Stomach (tissue), 9 donors: ENCODE results near the gene EPS8L3. TPM values are rescaled to one million over a fixed set of nuclear protein-coding genes. Genes with fewer than 3 reads are reported as not detected.

Experiments
- DNase-seq, 2 donors: peaks; one replicate each; pipeline versions ENCODE4 v3.0.0 to v3.0.0-alpha.2; 2013 to 2019
- H3K27ac ChIP-seq, 5 donors: fragments of 200-600 bp in 4 of 5; sonication (generic) in 4 of 5; one replicate each; pipeline ENCODE4 v1.5.1; 2013 to 2019; ENCODE audit warnings: mild to moderate bottlenecking in 1 of 5, moderate library complexity in 1 of 5
- H3K27me3 ChIP-seq, 3 donors: fragments of 200-600 bp; sonication (generic); one replicate each; pipeline ENCODE4 v1.5.1; 2017 to 2019; ENCODE audit warnings: mixed run types in 1 of 3
- H3K36me3 ChIP-seq, 4 donors: fragments of 200-600 bp; sonication (generic); 1 replicate in 3 of 4; 2 replicates in 1 of 4; pipeline ENCODE4 v1.5.1; 2016 to 2019
- H3K4me1 ChIP-seq, 4 donors: fragments of 200-600 bp; sonication (generic); one replicate each; pipeline ENCODE4 v1.5.1; 2016 to 2019
- H3K4me3 ChIP-seq, 4 donors: fragments of 200-600 bp; sonication (generic) in 3 of 4; one replicate each; pipeline ENCODE4 v1.5.1; 2016 to 2019; ENCODE audit warnings: mild to moderate bottlenecking in 1 of 4
- H3K9me3 ChIP-seq, 4 donors: fragments of 200-600 bp; sonication (generic); one replicate each; pipeline ENCODE4 v1.5.1; 2016 to 2019
- EP300 ChIP-seq: sonication (generic); formaldehyde crosslinking; IDR thresholded peaks from one replicate; pipeline ENCODE4 v1.6.1; 2017; ENCODE audit warnings: antibody characterized with exemption
- POLR2A ChIP-seq, 4 donors: fragments of 450-650 bp; IDR thresholded peaks; one replicate each; pipeline ENCODE4 v1.6.1; 2016; ENCODE audit warnings: antibody characterized with exemption in 4 of 4, control low read depth in 2 of 4, mild to moderate bottlenecking in 1 of 4, moderate library complexity in 1 of 4
- POLR2AphosphoS5 ChIP-seq, 3 donors: sonication (generic); formaldehyde crosslinking; IDR thresholded peaks; one replicate each; pipeline ENCODE4 v1.6.1; 2016; ENCODE audit warnings: antibody characterized with exemption in 3 of 3
- WGBS, 5 donors: extraction: QIAGEN DNeasy Blood & Tissue Kit in 3 of 5; methylation state at CpG; one replicate each; pipeline versions ENCODE4 v1.1.5 to v1.1.7; 2013 to 2018; 5-methylcytosine and 5-hydroxymethylcytosine counted together
- intact Hi-C: fragments of 100-400 bp; cut with DNase I; formaldehyde crosslinking; loops from one replicate; pipeline ENCODE4 v1.15.1; 2023; ENCODE audit warnings: low total_unique reads
- polyA plus RNA-seq, 3 donors: library from polyadenylated mRNA; stranded (reverse); fragments of 200-250 nt; gene quantifications; one replicate each; pipeline ENCODE4 v1.2.3, GENCODE V29; 2013
- total RNA-seq, 5 donors: library from RNA; depleted of rRNA; stranded (reverse); fragments of >200 nt; gene quantifications; one replicate each; pipeline versions ENCODE4 v1.1.0 to v1.2.3, GENCODE V29; 2014 to 2016
- TF ChIP-seq, protein P1 (sequence below), 7 experiments: fragments of 450-650 bp in 4 of 7; fragments of 200-600 bp in 3 of 7; sonication (generic) in 3 of 7; IDR thresholded peaks; one replicate each; pipeline ENCODE4 v1.5.1; 2016 to 2019; ENCODE audit warnings: antibody characterized with exemption in 7 of 7, control low read depth in 2 of 7, mild to moderate bottlenecking in 1 of 7
- donor health status: healthy with polysubstance abuse.
- donor health status: Bipolar disorder and iron deficiency.
- donor health status: healthy.

Gene EPS8L3
- total and polyA plus RNA-seq, 8 donors = 9.5 to 299 (median 34.3) TPM

- H3K4me3 ChIP-seq = no peak overlapping the region
- H3K27ac ChIP-seq = no peak overlapping the region
- H3K36me3 ChIP-seq = no peaks in the 10 kb centered on the region
- WGBS, 5 donors = 75 to 88% (median 85%) methylated on average over 6 to 9 of the region's 9 CpGs
- H3K4me1 ChIP-seq = peaks cover 41 to 94% (median 58%) of the 10 kb centered on the region in 4 donors
- no peaks in the 10 kb centered on the region for H3K9me3 ChIP-seq
- H3K27me3 ChIP-seq = no peaks in the 10 kb centered on the region
- intact Hi-C loops = loop anchor here (5.0 kb wide), 1 partner anchor 188 kb away; no protein-coding TSS in a partner anchor
- DNase-seq = peak in 1 of 2 donors; percentile 24
- TF ChIP-seq, protein P1, sequence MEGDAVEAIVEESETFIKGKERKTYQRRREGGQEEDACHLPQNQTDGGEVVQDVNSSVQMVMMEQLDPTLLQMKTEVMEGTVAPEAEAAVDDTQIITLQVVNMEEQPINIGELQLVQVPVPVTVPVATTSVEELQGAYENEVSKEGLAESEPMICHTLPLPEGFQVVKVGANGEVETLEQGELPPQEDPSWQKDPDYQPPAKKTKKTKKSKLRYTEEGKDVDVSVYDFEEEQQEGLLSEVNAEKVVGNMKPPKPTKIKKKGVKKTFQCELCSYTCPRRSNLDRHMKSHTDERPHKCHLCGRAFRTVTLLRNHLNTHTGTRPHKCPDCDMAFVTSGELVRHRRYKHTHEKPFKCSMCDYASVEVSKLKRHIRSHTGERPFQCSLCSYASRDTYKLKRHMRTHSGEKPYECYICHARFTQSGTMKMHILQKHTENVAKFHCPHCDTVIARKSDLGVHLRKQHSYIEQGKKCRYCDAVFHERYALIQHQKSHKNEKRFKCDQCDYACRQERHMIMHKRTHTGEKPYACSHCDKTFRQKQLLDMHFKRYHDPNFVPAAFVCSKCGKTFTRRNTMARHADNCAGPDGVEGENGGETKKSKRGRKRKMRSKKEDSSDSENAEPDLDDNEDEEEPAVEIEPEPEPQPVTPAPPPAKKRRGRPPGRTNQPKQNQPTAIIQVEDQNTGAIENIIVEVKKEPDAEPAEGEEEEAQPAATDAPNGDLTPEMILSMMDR (IDR thresholded peaks at IDR 0.05) = no peak
- no peak for TF ChIP-seq POLR2AphosphoS5 (IDR thresholded peaks at IDR 0.05)
- TF ChIP-seq EP300 = no peak
- TF ChIP-seq POLR2A (IDR thresholded peaks at IDR 0.05) = no peak
These were observed 25.2 kb upstream of the EPS8L3 start for GRCh38 chr1:109788695-109789521.

GRCh38 chr1:109787845-109788601 lies 24.3 kb upstream of the EPS8L3 start:
- TF ChIP-seq POLR2AphosphoS5 (IDR thresholded peaks at IDR 0.05) (no peak), POLR2A (IDR thresholded peaks at IDR 0.05) (no peak), EP300 (no peak)
- TF ChIP-seq, protein P1 (IDR thresholded peaks at IDR 0.05) = no peak
- Histone ChIP-seq H3K4me1 (peaks cover 40 to 94% (median 58%) of the 10 kb centered on the region in 4 donors), H3K27me3 (no peaks in the 10 kb centered on the region), H3K36me3 (no peaks in the 10 kb centered on the region), H3K27ac (no peak overlapping the region), H3K9me3 (no peaks in the 10 kb centered on the region), H3K4me3 (no peak overlapping the region)
- peak in 1 of 2 donors; percentile 26 for DNase-seq
- intact Hi-C loops = loop anchor here (5.0 kb wide), 1 partner anchor 189 kb away; no protein-coding TSS in a partner anchor
- WGBS, 5 donors = 83 to 92% (median 91%) methylated on average over 18 to 19 of the region's 19 CpGs

DNA sequence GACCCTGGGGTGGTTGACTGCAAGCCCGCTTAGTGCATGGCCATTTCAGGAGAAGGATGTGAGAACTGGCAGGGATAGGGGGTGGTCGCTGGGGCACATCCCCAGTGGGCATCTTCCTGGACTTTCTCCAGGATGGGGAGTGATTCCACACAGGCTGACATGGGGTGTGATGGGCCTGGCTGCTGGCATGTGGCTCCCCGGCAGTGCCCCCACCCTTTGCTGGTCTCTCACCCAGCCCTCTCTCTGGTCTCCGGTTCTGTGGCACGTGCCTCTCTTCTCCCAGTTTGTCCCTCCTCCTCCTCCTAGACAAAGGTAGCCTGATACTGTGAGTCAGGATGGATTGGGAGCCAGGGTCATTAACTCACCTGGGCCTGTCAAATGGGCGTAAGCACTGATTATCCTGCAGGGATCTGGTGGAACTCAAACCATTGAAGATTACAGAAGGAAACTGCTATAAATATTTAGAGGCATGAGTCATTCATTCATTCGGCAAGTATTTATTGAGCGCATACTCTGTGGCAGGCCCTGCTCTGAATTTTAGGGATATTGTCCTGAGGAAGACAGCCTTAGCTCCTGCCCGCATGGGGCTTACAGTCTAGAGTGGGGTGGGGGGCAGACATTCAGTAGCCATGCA lies 23.6 kb upstream of the EPS8L3 start:
- DNase-seq = no peak
- intact Hi-C loops = loop anchor here (5.0 kb wide), 1 partner anchor 190 kb away; no protein-coding TSS in a partner anchor
- Histone ChIP-seq H3K4me3 (no peak overlapping the region), H3K4me1 (peaks cover 41 to 94% (median 58%) of the 10 kb centered on the region in 4 donors), H3K9me3 (no peaks in the 10 kb centered on the region), H3K36me3 (no peaks in the 10 kb centered on the region), H3K27me3 (no peaks in the 10 kb centered on the region), H3K27ac (peak overlapping the region in 3 of 5 donors; percentile 0 to 2 (median 0))
- TF ChIP-seq POLR2AphosphoS5 (IDR thresholded peaks at IDR 0.05) = no peak
- TF ChIP-seq, protein P1 (IDR thresholded peaks at IDR 0.05) = no peak
- TF ChIP-seq POLR2A (IDR thresholded peaks at IDR 0.05) = no peak
- TF ChIP-seq EP300 = no peak
- WGBS, 5 donors = 77 to 83% (median 80%) methylated on average over 9 of the region's 9 CpGs

- H3K9me3 ChIP-seq = no peaks in the 10 kb centered on the region
- no peaks in the 10 kb centered on the region for H3K36me3 ChIP-seq
- peaks cover 33 to 91% (median 54%) of the 10 kb centered on the region in 4 donors for H3K4me1 ChIP-seq
- no peaks in the 10 kb centered on the region for H3K27me3 ChIP-seq
- DNase-seq = peak; percentile 25 to 73
- H3K27ac ChIP-seq = peak overlapping the region in 4 of 5 donors; percentile 0 to 10 (median 1)
- intact Hi-C loops = loop anchor here (5.0 kb wide), 1 partner anchor 191 kb away; no protein-coding TSS in a partner anchor
- H3K4me3 ChIP-seq = no peak overlapping the region
- no peak for TF ChIP-seq EP300
- TF ChIP-seq POLR2A (IDR thresholded peaks at IDR 0.05) = no peak
- TF ChIP-seq POLR2AphosphoS5 (IDR thresholded peaks at IDR 0.05) = no peak
- TF ChIP-seq, protein P1 (IDR thresholded peaks at IDR 0.05) = no peak
- WGBS, 5 donors = 57 to 70% (median 68%) methylated on average over 6 of the region's 6 CpGs
These were observed 22.9 kb upstream of the EPS8L3 start for GRCh38 chr1:109786531-109787021.
